Measurements from ENCODE around the gene IL1RAP. TPM values are rescaled to one million over a fixed set of nuclear protein-coding genes. Genes with fewer than 3 reads are reported as not detected.

The IL1RAP gene
- total and polyA plus RNA-seq, 9 of the 15 experiments (the other 6 are each of a cell fraction or from before 2014, with no cell fraction given) = 0.23 to 1.8 (median 0.88) TPM

- POLR2A ChIA-PET = no interaction called here
- TF ChIP-seq GTF3C2 (IDR thresholded peaks at IDR 0.05; ENCODE audit: borderline replicate concordance, extremely low read depth, insufficient read length) = no peak
- no peak for TF ChIP-seq NFIX (CRISPR knock-in tag; IDR thresholded peaks at IDR 0.05; ENCODE audit: low read depth)
- no peak for TF ChIP-seq HMGXB4 (CRISPR knock-in tag; IDR thresholded peaks at IDR 0.05)
- TF ChIP-seq PRMT5 (CRISPR knock-in tag; IDR thresholded peaks at IDR 0.05) = no peak
- no peak for TF ChIP-seq JUNB (CRISPR knock-in tag; conservative IDR thresholded peaks at IDR 0.05)
- TF ChIP-seq RHOXF2B (CRISPR knock-in tag; conservative IDR thresholded peaks at IDR 0.05) = no peak
- TF ChIP-seq AFF1 (IDR thresholded peaks at IDR 0.05; ENCODE audit: low read depth in 1 of 2, partially characterized antibody in 2 of 2) = no peak
- no peak for TF ChIP-seq DDX20 (tag; IDR thresholded peaks at IDR 0.05; ENCODE audit: low read depth)
- TF ChIP-seq ZNF695 (CRISPR knock-in tag; IDR thresholded peaks at IDR 0.05) = no peak
- TF ChIP-seq CTCFL (IDR thresholded peaks at IDR 0.05; ENCODE audit: borderline replicate concordance, insufficient read depth, low read depth, low read length, poor library complexity, severe bottlenecking) = no peak
- TF ChIP-seq ZNF134 (CRISPR knock-in tag; conservative IDR thresholded peaks at IDR 0.05) = no peak
- TF ChIP-seq ZFP30 (CRISPR knock-in tag; IDR thresholded peaks at IDR 0.05; ENCODE audit: borderline replicate concordance) = no peak
Measured at GRCh38 chr3:190586631-190587011, 72.7 kb downstream of the IL1RAP start.

More at GRCh38 chr3:190586631-190587011, 72.7 kb downstream of the IL1RAP start:
- H3K9ac ChIP-seq (ENCODE audit: insufficient read depth in 1 of 2, low read depth in 2 of 2, low read length in 2 of 2) = no peak overlapping the region
- H3K27ac ChIP-seq (ENCODE audit: extremely low read depth, low read depth, low read length) = no peak overlapping the region
- no peaks in the 10 kb centered on the region for H3K9me1 ChIP-seq (ENCODE audit: control insufficient read depth, insufficient read depth, low read length)
- ATAC-seq = no peak
- WGBS (ENCODE audit: insufficient coverage, low coverage, missing lambda C conversion rate) = 2% methylated on average over 4 of the region's 4 CpGs
- H3K27me3 ChIP-seq (ENCODE audit: control insufficient read depth in 2 of 2, insufficient read depth in 2 of 2, low read length in 2 of 2) = no peaks in the 10 kb centered on the region
- CTCF ChIA-PET (ENCODE audit: low intra/inter-chr PET ratio) = no interaction called here
- BruUV-seq (replicated peaks) = no TSS peak
- no peak overlapping the region for H3K4me3 ChIP-seq
- FAIRE-seq = no peak
- no peak for DNase-seq (ENCODE audit: extremely low read depth in 1 of 4, low spot score in 3 of 4)
- in situ Hi-C loops (cut with MboI) (no loop called here), intact Hi-C loops (cut with micrococcal nuclease) (no loop called here)
- no peaks in the 10 kb centered on the region for H3K9me3 ChIP-seq (replicated peaks; ENCODE audit: control insufficient read depth, insufficient read depth, low read depth, low read length)
- no peaks in the 10 kb centered on the region for H4K20me1 ChIP-seq (replicated peaks; ENCODE audit: control insufficient read depth, insufficient read depth, low read length)
- H3K79me2 ChIP-seq (ENCODE audit: control insufficient read depth, insufficient read depth, low read length) = no peaks in the 10 kb centered on the region
- H3K4me2 ChIP-seq (ENCODE audit: insufficient read depth, low read length) = no peak overlapping the region
- no peak overlapping the region for H2AFZ ChIP-seq (ENCODE audit: low read depth, low read length)
- H3K36me3 ChIP-seq (ENCODE audit: control insufficient read depth, insufficient read depth, low read length) = no peaks in the 10 kb centered on the region
- H3K4me1 ChIP-seq (replicated peaks in 1 of 2; ENCODE audit: control insufficient read depth in 2 of 2, insufficient read depth in 2 of 2, low read length in 2 of 2) = no peaks in the 10 kb centered on the region
